ENCODE results near the gene NDUFV3.
"Not testable (repeated sequence)": the region's sequence is repeated elsewhere in the genome, so short reads cannot be mapped to it uniquely, and the experiment has no call there.

Gene NDUFV3

DNA sequence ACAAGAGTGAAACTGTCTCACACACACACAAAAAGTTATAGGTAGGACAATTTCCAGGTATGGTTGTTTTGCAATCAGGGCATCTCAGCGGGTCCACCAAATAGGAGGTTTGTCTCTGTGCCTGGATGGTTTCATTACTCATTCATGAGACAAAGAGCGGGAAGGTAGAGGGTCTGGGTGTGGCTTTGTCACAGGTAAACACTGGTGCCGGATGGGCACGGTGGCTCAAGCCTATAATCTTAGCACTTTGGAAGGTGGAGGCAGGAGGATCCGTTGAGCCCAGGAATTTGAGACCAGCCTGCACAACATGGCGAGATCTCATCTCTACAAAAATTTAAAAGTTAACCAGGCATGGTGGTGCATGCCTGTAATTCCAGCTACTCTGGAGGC is 48.6 kb downstream of the NDUFV3 start:
- DNase-seq (ENCODE audit: low read depth): no peak
- TF ChIP-seq, protein P1, sequence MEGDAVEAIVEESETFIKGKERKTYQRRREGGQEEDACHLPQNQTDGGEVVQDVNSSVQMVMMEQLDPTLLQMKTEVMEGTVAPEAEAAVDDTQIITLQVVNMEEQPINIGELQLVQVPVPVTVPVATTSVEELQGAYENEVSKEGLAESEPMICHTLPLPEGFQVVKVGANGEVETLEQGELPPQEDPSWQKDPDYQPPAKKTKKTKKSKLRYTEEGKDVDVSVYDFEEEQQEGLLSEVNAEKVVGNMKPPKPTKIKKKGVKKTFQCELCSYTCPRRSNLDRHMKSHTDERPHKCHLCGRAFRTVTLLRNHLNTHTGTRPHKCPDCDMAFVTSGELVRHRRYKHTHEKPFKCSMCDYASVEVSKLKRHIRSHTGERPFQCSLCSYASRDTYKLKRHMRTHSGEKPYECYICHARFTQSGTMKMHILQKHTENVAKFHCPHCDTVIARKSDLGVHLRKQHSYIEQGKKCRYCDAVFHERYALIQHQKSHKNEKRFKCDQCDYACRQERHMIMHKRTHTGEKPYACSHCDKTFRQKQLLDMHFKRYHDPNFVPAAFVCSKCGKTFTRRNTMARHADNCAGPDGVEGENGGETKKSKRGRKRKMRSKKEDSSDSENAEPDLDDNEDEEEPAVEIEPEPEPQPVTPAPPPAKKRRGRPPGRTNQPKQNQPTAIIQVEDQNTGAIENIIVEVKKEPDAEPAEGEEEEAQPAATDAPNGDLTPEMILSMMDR (IDR thresholded peaks at IDR 0.05; ENCODE audit: insufficient read depth, low read depth, low read length, missing control alignments): no peak

DNA sequence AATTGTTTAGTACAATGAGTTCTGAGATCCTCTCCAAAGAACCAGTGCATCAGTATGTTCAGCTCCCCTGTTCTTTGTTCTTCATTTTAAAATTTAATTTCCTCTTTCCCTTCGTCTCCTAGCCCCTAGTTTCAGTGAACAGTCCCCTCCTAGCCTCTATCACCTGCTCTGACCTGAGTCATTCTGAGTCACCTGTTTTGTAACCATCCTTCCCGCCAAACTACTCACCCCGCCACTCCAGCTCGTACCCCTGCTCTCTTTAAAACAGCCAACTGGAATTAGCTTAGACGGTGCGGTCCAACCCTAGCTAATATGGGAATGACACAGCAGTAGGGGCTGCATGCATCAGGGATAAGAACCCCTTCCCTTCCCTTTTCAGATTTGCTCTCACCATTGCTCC is 49.1 kb downstream of the NDUFV3 start:
- TF ChIP-seq, protein P1 (IDR thresholded peaks at IDR 0.05; ENCODE audit: insufficient read depth, low read depth, low read length, missing control alignments): no peak
- DNase-seq (ENCODE audit: low read depth): no peak
- H3K4me3 ChIP-seq (ENCODE audit: low read depth, low read length): no peak overlapping the region

More for the DNA sequence above, 48.6 kb downstream of the NDUFV3 start:
- no peak overlapping the region for H3K4me3 ChIP-seq (ENCODE audit: low read depth, low read length)

DNA sequence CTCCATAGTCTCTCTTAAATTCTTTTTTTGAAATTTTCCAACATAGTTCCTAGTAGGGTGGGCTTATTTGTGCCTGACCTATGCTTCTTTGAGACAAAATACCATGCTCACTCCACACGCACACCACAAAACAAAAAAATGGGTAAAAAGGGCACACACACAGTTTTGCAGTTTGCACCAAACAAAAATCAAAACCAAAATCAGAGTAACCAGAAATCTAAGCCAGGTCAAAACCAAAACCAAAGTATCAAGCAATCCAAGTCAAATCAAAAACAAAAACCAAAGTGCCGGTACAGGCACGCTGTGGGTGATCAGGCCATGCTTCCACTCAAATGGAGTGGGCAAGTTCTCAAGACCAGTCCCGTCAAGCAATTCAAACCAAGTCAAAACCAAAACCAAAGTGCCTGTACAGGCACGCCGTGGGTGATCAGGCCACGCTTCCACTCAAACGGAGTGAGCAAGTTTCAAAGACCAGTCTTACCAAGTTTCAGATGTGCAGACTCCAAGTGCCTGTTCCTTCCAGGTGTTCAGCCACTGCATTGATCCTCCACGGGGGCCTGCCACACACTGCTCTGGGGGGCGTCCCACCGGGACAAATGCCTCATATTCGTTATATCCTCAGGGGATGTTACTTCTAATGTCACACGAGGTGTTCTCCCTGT is 56.1 kb downstream of the NDUFV3 start:
- not testable (repeated sequence) for DNase-seq (ENCODE audit: low read depth); H3K4me3 ChIP-seq (ENCODE audit: low read depth, low read length)

DNA sequence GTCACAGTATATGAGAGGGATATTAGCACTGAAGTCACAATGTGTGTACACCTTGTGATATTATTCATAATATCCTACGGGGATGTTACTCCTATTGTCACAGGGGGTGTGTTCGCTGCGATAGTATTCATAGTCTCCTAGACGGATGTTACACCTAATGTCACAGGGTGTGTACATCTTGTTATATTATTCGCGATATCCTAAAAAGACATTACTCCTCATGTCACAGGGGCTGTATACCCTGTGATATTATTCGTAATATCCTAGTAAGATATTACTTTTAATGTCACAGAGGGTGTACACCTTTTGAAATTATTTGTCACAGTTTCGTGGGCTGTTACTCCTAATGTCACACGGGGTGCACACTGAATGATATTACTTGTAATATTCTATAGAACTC is 58.1 kb downstream of the NDUFV3 start:
- DNase-seq (ENCODE audit: low read depth): not testable (repeated sequence)

DNA sequence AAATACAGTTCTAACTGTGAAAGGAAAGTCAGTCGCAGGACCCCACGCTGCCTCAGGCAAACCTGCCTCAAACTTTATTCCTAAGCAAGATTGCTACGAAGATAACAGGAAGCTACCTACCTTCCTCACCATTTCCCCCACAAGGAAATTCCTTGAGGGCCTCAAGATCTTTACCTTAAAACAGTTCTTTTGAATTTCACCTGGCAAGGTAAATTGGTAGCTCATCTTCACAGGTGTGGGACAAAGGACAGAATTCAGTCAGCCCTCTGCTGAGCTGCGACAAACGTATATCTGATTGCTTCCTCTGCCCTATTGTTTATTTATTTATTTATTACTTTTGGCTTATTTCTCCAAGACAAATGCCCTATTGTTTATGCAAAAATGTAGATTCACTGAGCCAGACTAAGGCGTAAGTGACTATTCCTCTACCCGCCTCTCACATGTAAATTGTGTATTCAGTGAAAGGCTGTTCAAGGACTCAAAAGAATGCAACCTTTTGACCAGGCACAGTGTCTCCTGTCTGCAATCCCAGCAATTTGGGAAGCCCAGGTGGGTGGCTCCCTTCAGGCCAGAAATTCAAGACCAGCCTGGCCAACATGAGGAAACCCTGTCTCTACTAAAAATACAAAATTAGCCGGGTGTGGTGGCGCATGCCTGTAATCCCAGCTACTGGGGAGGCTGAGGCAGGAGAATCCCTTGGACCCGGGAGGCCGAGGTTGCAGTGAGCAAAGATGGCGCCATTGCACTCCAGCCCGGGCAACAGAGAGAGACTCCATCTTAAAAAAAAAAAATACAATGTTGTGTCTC is 63.9 kb downstream of the NDUFV3 start:
- H3K4me3 ChIP-seq (ENCODE audit: low read depth, low read length): no peak overlapping the region
- TF ChIP-seq, protein P1 (IDR thresholded peaks at IDR 0.05; ENCODE audit: insufficient read depth, low read depth, low read length, missing control alignments): no peak
- DNase-seq (ENCODE audit: low read depth): no peak

More for the DNA sequence above, 58.1 kb downstream of the NDUFV3 start:
- H3K4me3 ChIP-seq (ENCODE audit: low read depth, low read length): not testable (repeated sequence)

DNA sequence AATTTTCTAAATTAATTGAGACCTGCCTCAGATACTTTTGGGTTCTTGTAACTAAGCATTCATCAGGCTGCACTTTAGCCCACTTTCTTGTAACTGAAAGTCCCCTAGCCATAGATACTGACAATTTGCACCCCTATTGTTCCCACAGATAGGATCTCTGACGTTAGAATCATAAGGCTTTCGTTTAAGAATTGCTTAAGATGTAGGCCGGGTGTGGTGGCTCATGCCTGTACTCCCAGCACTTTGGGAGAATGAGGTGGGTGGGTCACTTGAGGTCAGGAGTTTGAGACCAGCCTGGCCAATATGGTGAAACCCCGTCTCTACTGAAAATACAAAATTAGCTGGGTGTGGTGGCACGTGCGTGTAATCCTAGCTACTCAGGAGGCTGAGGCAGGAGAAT is 65.0 kb downstream of the NDUFV3 start:
- not testable (repeated sequence) for H3K4me3 ChIP-seq (ENCODE audit: low read depth, low read length); DNase-seq (ENCODE audit: low read depth)

DNA sequence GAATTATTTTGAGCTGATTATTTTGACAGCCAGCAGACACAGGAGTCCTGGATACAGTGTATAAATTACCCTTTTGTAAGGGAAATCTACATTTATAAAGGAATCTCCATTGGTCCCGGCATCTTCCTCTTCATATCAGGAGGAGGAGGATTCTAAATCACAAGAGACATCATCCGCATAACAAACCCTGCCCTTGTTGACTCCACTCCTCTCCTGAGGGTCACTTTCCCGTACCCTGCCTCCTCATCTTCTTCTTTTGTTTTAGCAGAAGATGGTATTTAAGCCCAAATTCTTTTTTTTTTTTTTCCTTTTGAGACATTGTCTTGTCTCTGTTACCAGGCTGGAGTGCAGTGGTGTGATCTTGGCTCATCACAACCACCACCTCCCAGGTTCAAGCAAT is 66.6 kb downstream of the NDUFV3 start:
- TF ChIP-seq, protein P1 (IDR thresholded peaks at IDR 0.05; ENCODE audit: insufficient read depth, low read depth, low read length, missing control alignments): no peak
- H3K4me3 ChIP-seq (ENCODE audit: low read depth, low read length): no peak overlapping the region
- DNase-seq (ENCODE audit: low read depth): no peak

DNA sequence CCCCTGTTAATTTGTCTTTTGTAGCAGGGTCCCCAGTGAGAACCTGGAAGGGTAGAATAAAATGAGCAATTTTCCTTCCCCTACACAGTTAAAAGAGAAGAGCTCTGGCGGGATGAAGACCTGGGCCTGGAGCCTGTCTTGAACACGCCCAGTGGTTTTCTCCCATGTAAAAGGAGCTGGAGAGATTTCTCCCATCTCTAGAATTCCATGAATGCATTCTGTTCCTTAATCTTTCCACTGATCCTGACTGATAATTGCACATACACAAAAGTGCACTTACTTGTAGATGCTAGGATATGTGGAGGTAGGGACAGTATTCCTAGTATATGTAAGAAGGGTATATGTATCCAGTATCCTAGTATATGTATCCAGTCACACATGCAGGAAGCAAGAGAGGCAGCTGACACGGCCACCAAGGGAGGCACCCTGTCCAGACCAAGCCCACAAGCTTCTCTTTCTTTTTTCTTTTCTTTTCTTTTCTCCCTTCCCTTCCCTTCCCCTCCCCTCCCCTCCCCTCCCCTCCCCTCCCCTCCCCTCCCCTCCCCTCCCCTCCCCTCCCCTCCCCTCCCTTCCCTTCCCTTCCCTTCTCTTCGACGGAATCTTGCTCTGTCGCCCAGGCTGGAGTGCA is 69.4 kb downstream of the NDUFV3 start:
- H3K4me3 ChIP-seq (ENCODE audit: low read depth, low read length): no peak overlapping the region
- TF ChIP-seq, protein P1 (IDR thresholded peaks at IDR 0.05; ENCODE audit: insufficient read depth, low read depth, low read length, missing control alignments): no peak
- DNase-seq (ENCODE audit: low read depth): no peak
